CD8-positive, alpha-beta memory T cell (primary cell): Measurements from ENCODE around the gene FADS3. TPM values are rescaled to one million over a fixed set of nuclear protein-coding genes. Genes with fewer than 3 reads are reported as not detected.
A peak's percentile ranks its signal among the peaks of the same experiment; 100 is the strongest.

Experiments used
- CTCF ChIA-PET: fragments of 350-600 bp; sonication (Branson Sonifier 250); formaldehyde crosslinking; loops from one replicate; lab custom pipeline; 2021; ENCODE audit warnings: antibody characterized with exemption; lab: Charles Lee
- POLR2A ChIA-PET: fragments of 350-600 bp; sonication (Branson Sonifier 250); formaldehyde crosslinking; loops from one replicate; lab custom pipeline; 2021; ENCODE audit warnings: antibody characterized with exemption; lab: Charles Lee
- DNase-seq, 5 donors: peaks; one replicate each; pipeline versions ENCODE4 v3.0.0 to v3.0.0-alpha.2; 2020 to 2022; ENCODE audit warnings: mixed read lengths in 1 of 5
- H3K27ac ChIP-seq: one replicate; pipeline ENCODE4 v1.7.0; 2013; ENCODE audit warnings: low read depth, mild to moderate bottlenecking, low read length, moderate library complexity
- H3K27me3 ChIP-seq: 2 replicates; pipeline ENCODE4 v1.7.0; 2013; ENCODE audit warnings: low read length, mild to moderate bottlenecking; ENCODE audit not compliant: insufficient read depth, poor library complexity, severe bottlenecking
- H3K36me3 ChIP-seq: 2 replicates; pipeline ENCODE4 v1.7.0; 2013; ENCODE audit warnings: mild to moderate bottlenecking, low read length, moderate library complexity; ENCODE audit not compliant: insufficient read depth
- H3K4me1 ChIP-seq: 2 replicates; pipeline ENCODE4 v1.7.0; 2013; ENCODE audit warnings: mild to moderate bottlenecking, low read length, moderate library complexity; ENCODE audit not compliant: insufficient read depth
- H3K4me3 ChIP-seq: 2 replicates; pipeline ENCODE4 v1.7.0; 2013; ENCODE audit warnings: mild to moderate bottlenecking, low read length
- H3K9me3 ChIP-seq: 2 replicates; pipeline ENCODE4 v1.7.0; 2013; ENCODE audit warnings: mild to moderate bottlenecking, low read length
- H3K27ac Mint-ChIP-seq, 8 donors: one replicate each; pipeline ENCODE4 v1.8.0; 2020 to 2021; ENCODE audit warnings: mixed read lengths in 8 of 8, mild to moderate bottlenecking in 6 of 8, inconsistent platforms in 3 of 8, moderate library complexity in 3 of 8
- H3K27me3 Mint-ChIP-seq, 2 donors: one replicate each; pipeline ENCODE4 v1.8.0; 2020 to 2021; ENCODE audit warnings: mixed read lengths in 2 of 2, mild to moderate bottlenecking in 1 of 2, moderate library complexity in 1 of 2
- H3K36me3 Mint-ChIP-seq, 3 donors: one replicate each; pipeline ENCODE4 v1.8.0; 2020 to 2021; ENCODE audit warnings: mixed read lengths in 3 of 3, inconsistent platforms in 1 of 3, mild to moderate bottlenecking in 1 of 3
- H3K4me1 Mint-ChIP-seq, 3 donors: one replicate each; pipeline ENCODE4 v1.8.0; 2020 to 2021; ENCODE audit warnings: mixed read lengths in 3 of 3, inconsistent platforms in 1 of 3, mild to moderate bottlenecking in 1 of 3
- H3K4me3 Mint-ChIP-seq, 7 donors: one replicate each; pipeline ENCODE4 v1.8.0; 2020 to 2021; ENCODE audit warnings: mixed read lengths in 7 of 7, mild to moderate bottlenecking in 6 of 7, moderate library complexity in 4 of 7, inconsistent platforms in 2 of 7
- H3K9me3 Mint-ChIP-seq, 5 donors: one replicate each; pipeline ENCODE4 v1.8.0; 2020 to 2022; ENCODE audit warnings: mixed read lengths in 5 of 5, mild to moderate bottlenecking in 3 of 5, moderate library complexity in 2 of 5, inconsistent platforms in 1 of 5
- polyA plus RNA-seq: library from polyadenylated mRNA; unstranded; fragments of 300-500 nt; fragmentation: Illumina TruSeq; gene quantifications from one replicate; pipeline ENCODE4 v1.2.3, GENCODE V29; 2021
- total RNA-seq, 2 experiments: library from RNA; stranded (reverse); gene quantifications; one replicate each; pipeline ENCODE4 v1.2.3, GENCODE V29; 2021

Gene FADS3
- total and polyA plus RNA-seq, 3 experiments from 2014 or later = 2.6 to 7.7 (median 5.8) TPM

- Mint-ChIP-seq H3K27me3 (no peaks in the 10 kb centered on the region), H3K36me3 (peaks cover 0 to 5% (median 0%) of the 10 kb centered on the region in 3 donors), H3K9me3 (no peaks in the 10 kb centered on the region), H3K4me3 (no peak overlapping the region), H3K27ac (no peak overlapping the region), H3K4me1 (no peaks in the 10 kb centered on the region)
- ChIA-PET CTCF (interaction anchor here (1.2 kb wide), 1 partner anchor 54 kb away, joined by 4 read pairs; no protein-coding TSS in a partner anchor), POLR2A (no interaction called here)
- no peak for DNase-seq
- no peak overlapping the region for H3K4me3 ChIP-seq
- H3K27me3 ChIP-seq = no peaks in the 10 kb centered on the region
- no peaks in the 10 kb centered on the region for H3K9me3 ChIP-seq
- H3K36me3 ChIP-seq = no peaks in the 10 kb centered on the region
- no peaks in the 10 kb centered on the region for H3K4me1 ChIP-seq
- H3K27ac ChIP-seq = no peak overlapping the region
These were observed 46.3 kb downstream of the FADS3 start for GRCh38 chr11:61844909-61845565.

GRCh38 chr11:61842528-61842820 lies 48.9 kb downstream of the FADS3 start:
- H3K36me3 Mint-ChIP-seq = peaks cover 0 to 8% (median 0%) of the 10 kb centered on the region in 3 donors

GRCh38 chr11:61841636-61842527 lies 49.5 kb downstream of the FADS3 start:
- H3K27me3 ChIP-seq = no peaks in the 10 kb centered on the region
- H3K36me3 Mint-ChIP-seq = peaks cover 0 to 7% (median 0%) of the 10 kb centered on the region in 3 donors
- no peak overlapping the region for H3K4me3 ChIP-seq
- H3K9me3 Mint-ChIP-seq = no peaks in the 10 kb centered on the region
- H3K4me3 Mint-ChIP-seq = no peak overlapping the region
- no peak for DNase-seq
- no peaks in the 10 kb centered on the region for H3K4me1 Mint-ChIP-seq
- no peaks in the 10 kb centered on the region for H3K27me3 Mint-ChIP-seq
- POLR2A ChIA-PET = no interaction called here
- H3K36me3 ChIP-seq = no peaks in the 10 kb centered on the region
- no peaks in the 10 kb centered on the region for H3K9me3 ChIP-seq
- H3K27ac Mint-ChIP-seq = no peak overlapping the region
- H3K4me1 ChIP-seq = no peaks in the 10 kb centered on the region
- peak overlapping the region; percentile 73 for H3K27ac ChIP-seq
- CTCF ChIA-PET = no interaction called here

More at GRCh38 chr11:61842528-61842820, 48.9 kb downstream of the FADS3 start:
- Histone ChIP-seq H3K4me1 (no peaks in the 10 kb centered on the region), H3K36me3 (no peaks in the 10 kb centered on the region), H3K9me3 (no peaks in the 10 kb centered on the region), H3K27ac (peak overlapping the region; percentile 73), H3K4me3 (no peak overlapping the region), H3K27me3 (no peaks in the 10 kb centered on the region)
- H3K27ac Mint-ChIP-seq = no peak overlapping the region
- no peaks in the 10 kb centered on the region for H3K9me3 Mint-ChIP-seq
- POLR2A ChIA-PET = no interaction called here
- no peak overlapping the region for H3K4me3 Mint-ChIP-seq
- no peaks in the 10 kb centered on the region for H3K27me3 Mint-ChIP-seq
- CTCF ChIA-PET = no interaction called here
- no peaks in the 10 kb centered on the region for H3K4me1 Mint-ChIP-seq
- DNase-seq = no peak

- no peak for DNase-seq
- Mint-ChIP-seq H3K4me1 (peaks cover 4 to 6% (median 5%) of the 10 kb centered on the region in 3 donors), H3K27me3 (peaks cover 0 to 1% of the 10 kb centered on the region in 2 donors), H3K27ac (peak overlapping the region in 1 of 8 donors; percentile 72), H3K9me3 (no peaks in the 10 kb centered on the region), H3K4me3 (peak overlapping the region in 1 of 7 donors; percentile 44), H3K36me3 (peaks cover 0 to 5% (median 0%) of the 10 kb centered on the region in 3 donors)
- CTCF ChIA-PET = no interaction called here
- Histone ChIP-seq H3K27ac (no peak overlapping the region), H3K36me3 (no peaks in the 10 kb centered on the region), H3K4me3 (no peak overlapping the region), H3K9me3 (no peaks in the 10 kb centered on the region), H3K4me1 (peaks cover 2% of the 10 kb centered on the region), H3K27me3 (no peaks in the 10 kb centered on the region)
- POLR2A ChIA-PET = no interaction called here
These were observed 51.0 kb downstream of the FADS3 start for GRCh38 chr11:61840371-61840770.

GRCh38 chr11:61839742-61840141 lies 51.6 kb downstream of the FADS3 start:
- peaks cover 0 to 1% of the 10 kb centered on the region in 2 donors for H3K27me3 Mint-ChIP-seq
- Histone ChIP-seq H3K4me3 (no peak overlapping the region), H3K27me3 (no peaks in the 10 kb centered on the region), H3K4me1 (peaks cover 8% of the 10 kb centered on the region), H3K27ac (no peak overlapping the region), H3K9me3 (no peaks in the 10 kb centered on the region), H3K36me3 (no peaks in the 10 kb centered on the region)
- no peak overlapping the region for H3K4me3 Mint-ChIP-seq
- CTCF ChIA-PET = no interaction called here
- H3K27ac Mint-ChIP-seq = no peak overlapping the region
- no peaks in the 10 kb centered on the region for H3K9me3 Mint-ChIP-seq
- H3K4me1 Mint-ChIP-seq = peaks cover 6 to 11% (median 10%) of the 10 kb centered on the region in 3 donors
- no peak for DNase-seq
- peaks cover 0 to 5% (median 0%) of the 10 kb centered on the region in 3 donors for H3K36me3 Mint-ChIP-seq
- POLR2A ChIA-PET = no interaction called here

GRCh38 chr11:61838921-61839320 lies 52.4 kb downstream of the FADS3 start:
- Histone ChIP-seq H3K9me3 (no peaks in the 10 kb centered on the region), H3K36me3 (no peaks in the 10 kb centered on the region), H3K4me3 (no peak overlapping the region), H3K27ac (no peak overlapping the region), H3K4me1 (peaks cover 16% of the 10 kb centered on the region), H3K27me3 (no peaks in the 10 kb centered on the region)
- DNase-seq = no peak
- Mint-ChIP-seq H3K4me1 (peaks cover 14 to 19% (median 17%) of the 10 kb centered on the region in 3 donors), H3K4me3 (no peak overlapping the region), H3K36me3 (peaks cover 0 to 5% (median 0%) of the 10 kb centered on the region in 3 donors), H3K27ac (no peak overlapping the region), H3K9me3 (no peaks in the 10 kb centered on the region), H3K27me3 (peaks cover 0 to 1% of the 10 kb centered on the region in 2 donors)
- ChIA-PET CTCF (interaction anchor here (1.3 kb wide), 1 partner anchor 59 kb away, joined by 3 read pairs; no protein-coding TSS in a partner anchor), POLR2A (no interaction called here)

GRCh38 chr11:61838501-61838900 lies 52.8 kb downstream of the FADS3 start:
- no peak for DNase-seq
- H3K9me3 Mint-ChIP-seq = no peaks in the 10 kb centered on the region
- no peak overlapping the region for H3K27ac ChIP-seq
- peaks cover 20% of the 10 kb centered on the region for H3K4me1 ChIP-seq
- no peaks in the 10 kb centered on the region for H3K9me3 ChIP-seq
- H3K36me3 ChIP-seq = no peaks in the 10 kb centered on the region
- H3K27me3 ChIP-seq = no peaks in the 10 kb centered on the region
- ChIA-PET CTCF (interaction anchor here (1.3 kb wide), 1 partner anchor 60 kb away, joined by 3 read pairs; no protein-coding TSS in a partner anchor), POLR2A (no interaction called here)
- no peak overlapping the region for H3K4me3 ChIP-seq
- no peak overlapping the region for H3K27ac Mint-ChIP-seq
- peaks cover 18 to 23% (median 21%) of the 10 kb centered on the region in 3 donors for H3K4me1 Mint-ChIP-seq
- peaks cover 0 to 5% (median 0%) of the 10 kb centered on the region in 3 donors for H3K36me3 Mint-ChIP-seq
- peaks cover 1% of the 10 kb centered on the region in 2 donors for H3K27me3 Mint-ChIP-seq
- no peak overlapping the region for H3K4me3 Mint-ChIP-seq
